Body of pancreas (tissue), 4 donors: Measurements from ENCODE around the gene DBF4B.

Source experiments
- POLR2A ChIP-seq, 3 donors: fragments of 450-650 bp; IDR thresholded peaks; one replicate each; pipeline ENCODE4 v1.6.1; 2016; ENCODE audit warnings: antibody characterized with exemption in 3 of 3, mild to moderate bottlenecking in 2 of 3
- TF ChIP-seq, protein P1 (sequence below), 7 experiments: fragments of 450-650 bp in 4 of 7; fragments of 200-600 bp in 3 of 7; sonication (generic) in 3 of 7; IDR thresholded peaks; one replicate each; pipeline ENCODE4 v1.5.1; 2016 to 2019; ENCODE audit warnings: antibody characterized with exemption in 7 of 7

DNA sequence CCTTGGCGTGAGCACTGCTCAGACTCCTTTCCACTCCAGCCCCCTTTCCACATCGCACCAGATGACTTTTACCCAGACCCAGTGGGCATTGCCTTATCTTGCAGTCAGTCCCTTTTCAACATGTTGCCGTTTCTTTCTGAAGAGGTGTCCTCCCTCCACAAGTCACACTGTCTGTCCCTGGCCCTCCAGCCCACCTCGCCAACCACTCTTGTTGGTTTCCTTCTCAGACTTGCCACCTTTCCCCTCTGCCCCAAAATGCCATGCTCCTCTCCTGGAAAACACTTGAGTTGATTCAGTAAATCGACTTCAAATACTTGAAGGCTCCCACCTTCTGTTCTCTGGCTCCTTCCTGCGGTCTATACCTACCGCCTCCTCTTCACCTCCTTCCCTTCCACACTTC lies 42.9 kb downstream of the DBF4B start:
- TF ChIP-seq POLR2A (IDR thresholded peaks at IDR 0.05), result no peak
- TF ChIP-seq, protein P1, sequence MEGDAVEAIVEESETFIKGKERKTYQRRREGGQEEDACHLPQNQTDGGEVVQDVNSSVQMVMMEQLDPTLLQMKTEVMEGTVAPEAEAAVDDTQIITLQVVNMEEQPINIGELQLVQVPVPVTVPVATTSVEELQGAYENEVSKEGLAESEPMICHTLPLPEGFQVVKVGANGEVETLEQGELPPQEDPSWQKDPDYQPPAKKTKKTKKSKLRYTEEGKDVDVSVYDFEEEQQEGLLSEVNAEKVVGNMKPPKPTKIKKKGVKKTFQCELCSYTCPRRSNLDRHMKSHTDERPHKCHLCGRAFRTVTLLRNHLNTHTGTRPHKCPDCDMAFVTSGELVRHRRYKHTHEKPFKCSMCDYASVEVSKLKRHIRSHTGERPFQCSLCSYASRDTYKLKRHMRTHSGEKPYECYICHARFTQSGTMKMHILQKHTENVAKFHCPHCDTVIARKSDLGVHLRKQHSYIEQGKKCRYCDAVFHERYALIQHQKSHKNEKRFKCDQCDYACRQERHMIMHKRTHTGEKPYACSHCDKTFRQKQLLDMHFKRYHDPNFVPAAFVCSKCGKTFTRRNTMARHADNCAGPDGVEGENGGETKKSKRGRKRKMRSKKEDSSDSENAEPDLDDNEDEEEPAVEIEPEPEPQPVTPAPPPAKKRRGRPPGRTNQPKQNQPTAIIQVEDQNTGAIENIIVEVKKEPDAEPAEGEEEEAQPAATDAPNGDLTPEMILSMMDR (IDR thresholded peaks at IDR 0.05), result no peak
